H9 (cell line): ENCODE data around the gene CAMTA1. TPM values are rescaled to one million over a fixed set of nuclear protein-coding genes. Genes with fewer than 3 reads are reported as not detected.

Experiments
- DNase-seq: peaks from one replicate; pipeline ENCODE4 v3.0.0-alpha.2; 2017
- H2AFZ ChIP-seq: one replicate; pipeline ENCODE4 v1.6.1; 2013; ENCODE audit warnings: mild to moderate bottlenecking, low read length, control low read depth, moderate library complexity
- H2AK5ac ChIP-seq: 2 replicates; pipeline ENCODE4 v1.6.1; 2013; ENCODE audit warnings: low read length, control low read depth, mixed read lengths; ENCODE audit not compliant: insufficient read length
- H2BK120ac ChIP-seq: one replicate; pipeline ENCODE4 v1.6.1; 2013; ENCODE audit warnings: low read depth, mild to moderate bottlenecking, low read length, control low read depth, inconsistent platforms; ENCODE audit not compliant: poor library complexity, severe bottlenecking
- H2BK12ac ChIP-seq: 2 replicates; pipeline ENCODE4 v1.6.1; 2013; ENCODE audit warnings: low read length, control low read depth, mixed read lengths, low read depth; ENCODE audit not compliant: insufficient read length
- H2BK15ac ChIP-seq: 2 replicates; pipeline ENCODE4 v1.6.1; 2013; ENCODE audit warnings: low read depth, low read length, control low read depth
- H2BK20ac ChIP-seq: one replicate; pipeline ENCODE4 v1.6.1; 2013; ENCODE audit warnings: low read depth, mild to moderate bottlenecking, low read length, control low read depth, inconsistent platforms; ENCODE audit not compliant: poor library complexity, severe bottlenecking
- H2BK5ac ChIP-seq: 2 replicates; pipeline ENCODE4 v1.6.1; 2013; ENCODE audit warnings: low read length, control low read depth, mixed read lengths; ENCODE audit not compliant: insufficient read length
- H3K14ac ChIP-seq: 2 replicates; pipeline ENCODE4 v1.6.1; 2013; ENCODE audit warnings: low read length, control low read depth; ENCODE audit not compliant: insufficient read depth
- H3K18ac ChIP-seq: 2 replicates; pipeline ENCODE4 v1.6.1; 2013; ENCODE audit warnings: low read depth, mild to moderate bottlenecking, mixed read lengths, low read length, control low read depth; ENCODE audit not compliant: insufficient read length
- H3K23ac ChIP-seq: 2 replicates; pipeline ENCODE4 v1.6.1; 2013; ENCODE audit warnings: low read length, control low read depth, mixed read lengths, low read depth; ENCODE audit not compliant: insufficient read length
- H3K23me2 ChIP-seq: 2 replicates; pipeline ENCODE4 v1.6.1; 2013; ENCODE audit warnings: low read depth, mild to moderate bottlenecking, mixed read lengths, low read length, control low read depth; ENCODE audit not compliant: insufficient read length, poor library complexity, severe bottlenecking
- H3K27ac ChIP-seq: 2 replicates; pipeline ENCODE4 v1.5.1; 2013; ENCODE audit warnings: low read length, control low read depth, mixed read lengths, low read depth; ENCODE audit not compliant: insufficient read length
- H3K27me3 ChIP-seq: 2 replicates; pipeline ENCODE4 v1.6.1; 2013; ENCODE audit warnings: low read length, control low read depth, inconsistent platforms; ENCODE audit not compliant: insufficient read depth
- H3K4ac ChIP-seq: 2 replicates; pipeline ENCODE4 v1.6.1; 2013; ENCODE audit warnings: low read depth, mild to moderate bottlenecking, control low read depth, inconsistent platforms, low read length, moderate library complexity
- H3K4me1 ChIP-seq: 2 replicates; pipeline ENCODE4 v1.6.1; 2013; ENCODE audit warnings: low read length, control low read depth, inconsistent platforms; ENCODE audit not compliant: insufficient read depth
- H3K4me2 ChIP-seq: 2 replicates; pipeline ENCODE4 v1.6.1; 2013; ENCODE audit warnings: low read length, control low read depth, mixed read lengths; ENCODE audit not compliant: insufficient read length, insufficient read depth
- H3K56ac ChIP-seq: 2 replicates; pipeline ENCODE4 v1.6.1; 2013; ENCODE audit warnings: low read depth, mild to moderate bottlenecking, mixed read lengths, low read length, control low read depth; ENCODE audit not compliant: insufficient read length
- H3K79me1 ChIP-seq: 2 replicates; pipeline ENCODE4 v1.6.1; 2013; ENCODE audit warnings: low read depth, mild to moderate bottlenecking, moderate library complexity, low read length, control low read depth, inconsistent platforms; ENCODE audit not compliant: insufficient read depth, poor library complexity, severe bottlenecking
- H3K79me2 ChIP-seq: 2 replicates; pipeline ENCODE4 v1.6.1; 2013; ENCODE audit warnings: low read length, control low read depth, inconsistent platforms; ENCODE audit not compliant: insufficient read depth
- H3K9ac ChIP-seq: 2 replicates; pipeline ENCODE4 v1.6.1; 2013; ENCODE audit warnings: low read length, control low read depth, mixed read lengths; ENCODE audit not compliant: insufficient read length; ENCODE audit errors: extremely low read depth
- H3K9me3 ChIP-seq: one replicate; pipeline ENCODE4 v1.6.1; 2013; ENCODE audit warnings: low read depth, low read length, inconsistent platforms; ENCODE audit not compliant: control insufficient read depth
- H3T11ph ChIP-seq: one replicate; pipeline ENCODE4 v1.6.1; 2013; ENCODE audit warnings: mild to moderate bottlenecking, low read length, control low read depth, inconsistent platforms
- H4K20me1 ChIP-seq: one replicate; pipeline ENCODE4 v1.6.1; 2013; ENCODE audit not compliant: control insufficient read depth, insufficient read length, insufficient read depth
- H4K5ac ChIP-seq: 2 replicates; pipeline ENCODE4 v1.6.1; 2013; ENCODE audit warnings: low read depth, mild to moderate bottlenecking, mixed read lengths, low read length, control low read depth; ENCODE audit not compliant: insufficient read length
- H4K8ac ChIP-seq: replicated peaks from 2 replicates; pipeline ENCODE4 v1.6.1; 2013; ENCODE audit warnings: low read length, control low read depth, mixed read lengths, low read depth; ENCODE audit not compliant: insufficient read length
- H4K91ac ChIP-seq: 2 replicates; pipeline ENCODE4 v1.6.1; 2013; ENCODE audit warnings: low read depth, mild to moderate bottlenecking, moderate library complexity, mixed read lengths, low read length, control low read depth; ENCODE audit not compliant: insufficient read length
- H3K27ac Mint-ChIP-seq, 3 experiments: 2 replicates in 2 of 3; 3 replicates in 1 of 3; pipeline ENCODE4 v1.8.0; 2020 to 2021; ENCODE audit warnings: mixed read lengths in 3 of 3, mild to moderate bottlenecking in 1 of 3, moderate library complexity in 1 of 3
- H3K27me3 Mint-ChIP-seq: 2 replicates; pipeline ENCODE4 v1.8.0; 2021; ENCODE audit warnings: low read depth, mild to moderate bottlenecking, moderate library complexity, mixed read lengths
- H3K36me3 Mint-ChIP-seq, 3 experiments: 2 replicates in 2 of 3; 3 replicates in 1 of 3; pipeline ENCODE4 v1.8.0; 2020 to 2021; ENCODE audit warnings: low read depth in 3 of 3, mixed read lengths in 3 of 3; ENCODE audit not compliant: insufficient read depth in 1 of 3
- H3K4me1 Mint-ChIP-seq, 2 experiments: 2 replicates each; pipeline ENCODE4 v1.8.0; 2020; ENCODE audit warnings: mixed read lengths in 2 of 2
- H3K4me3 Mint-ChIP-seq, 2 experiments: 2 replicates in 1 of 2; 3 replicates in 1 of 2; pipeline ENCODE4 v1.8.0; 2020 to 2021; ENCODE audit warnings: mild to moderate bottlenecking in 2 of 2, mixed read lengths in 2 of 2, moderate library complexity in 1 of 2
- H3K9me3 Mint-ChIP-seq, 2 experiments: 2 replicates in 1 of 2; 3 replicates in 1 of 2; pipeline ENCODE4 v1.8.0; 2020; ENCODE audit warnings: mild to moderate bottlenecking in 2 of 2, mixed read lengths in 2 of 2, moderate library complexity in 1 of 2
- WGBS: extraction: QIAGEN DNeasy Blood & Tissue Kit; methylation state at CpG from one replicate; pipeline ENCODE4 v1.1.7; 2013; ENCODE audit warnings: missing lambda C conversion rate, low lambda C conversion rate, mixed read lengths; ENCODE audit not compliant: insufficient read length; ENCODE audit errors: extremely low coverage; 5-methylcytosine and 5-hydroxymethylcytosine counted together
- total RNA-seq: library from RNA; stranded (reverse); gene quantifications from 2 replicates; pipeline ENCODE4 v1.2.1, GENCODE V29; 2021
- TF ChIP-seq, protein P1 (sequence below): fragments of 200-600 bp; sonication (generic); conservative IDR thresholded peaks from 3 replicates; pipeline ENCODE4 v1.8.0; 2021; ENCODE audit warnings: antibody characterized with exemption, mild to moderate bottlenecking

Gene CAMTA1
- total RNA-seq, 1 experiment from 2014 or later, result 115 TPM

GRCh38 chr1:7541629-7542028 lies 756.4 kb downstream of the CAMTA1 start:
- H3K4me2 ChIP-seq, result no peak overlapping the region

More at GRCh38 chr1:7541629-7542028, 756.4 kb downstream of the CAMTA1 start:
- no peak overlapping the region for H3K56ac ChIP-seq
- H3K4me1 ChIP-seq, result peaks cover 4% of the 10 kb centered on the region; the same call in 1 of the 2 replicates
- peaks cover 0 to 4% of the 10 kb centered on the region in 2 experiments; a peak in 1 of 5 replicates for H3K9me3 Mint-ChIP-seq
- H3K79me1 ChIP-seq, result no peaks in the 10 kb centered on the region
- H4K91ac ChIP-seq, result no peak overlapping the region
- no peaks in the 10 kb centered on the region for H3K9me3 ChIP-seq
- no peak overlapping the region for H3K9ac ChIP-seq
- WGBS, result no CpG with 5 or more reads among the region's 11 CpGs
- no peaks in the 10 kb centered on the region for H3K27me3 ChIP-seq
- DNase-seq, result no peak
- no peak overlapping the region for H3K14ac ChIP-seq
- H2BK12ac ChIP-seq, result no peak overlapping the region
- H3K4ac ChIP-seq, result no peak overlapping the region
- no peak overlapping the region for H3K4me3 Mint-ChIP-seq
- no peak overlapping the region for H2AK5ac ChIP-seq
- no peak overlapping the region for H3K18ac ChIP-seq
- no peak overlapping the region for H3K23ac ChIP-seq
- no peaks in the 10 kb centered on the region for H3K36me3 Mint-ChIP-seq
- no peaks in the 10 kb centered on the region for H3K79me2 ChIP-seq
- H3K27ac ChIP-seq, result no peak overlapping the region
- H4K8ac ChIP-seq, result no peak overlapping the region
- H2BK15ac ChIP-seq, result no peak overlapping the region
- peaks cover 6% of the 10 kb centered on the region for H3K27me3 Mint-ChIP-seq
- no peak overlapping the region for H2BK120ac ChIP-seq
- H4K20me1 ChIP-seq, result no peaks in the 10 kb centered on the region
- TF ChIP-seq, protein P1, sequence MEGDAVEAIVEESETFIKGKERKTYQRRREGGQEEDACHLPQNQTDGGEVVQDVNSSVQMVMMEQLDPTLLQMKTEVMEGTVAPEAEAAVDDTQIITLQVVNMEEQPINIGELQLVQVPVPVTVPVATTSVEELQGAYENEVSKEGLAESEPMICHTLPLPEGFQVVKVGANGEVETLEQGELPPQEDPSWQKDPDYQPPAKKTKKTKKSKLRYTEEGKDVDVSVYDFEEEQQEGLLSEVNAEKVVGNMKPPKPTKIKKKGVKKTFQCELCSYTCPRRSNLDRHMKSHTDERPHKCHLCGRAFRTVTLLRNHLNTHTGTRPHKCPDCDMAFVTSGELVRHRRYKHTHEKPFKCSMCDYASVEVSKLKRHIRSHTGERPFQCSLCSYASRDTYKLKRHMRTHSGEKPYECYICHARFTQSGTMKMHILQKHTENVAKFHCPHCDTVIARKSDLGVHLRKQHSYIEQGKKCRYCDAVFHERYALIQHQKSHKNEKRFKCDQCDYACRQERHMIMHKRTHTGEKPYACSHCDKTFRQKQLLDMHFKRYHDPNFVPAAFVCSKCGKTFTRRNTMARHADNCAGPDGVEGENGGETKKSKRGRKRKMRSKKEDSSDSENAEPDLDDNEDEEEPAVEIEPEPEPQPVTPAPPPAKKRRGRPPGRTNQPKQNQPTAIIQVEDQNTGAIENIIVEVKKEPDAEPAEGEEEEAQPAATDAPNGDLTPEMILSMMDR, result no peak
- no peak overlapping the region for H3K27ac Mint-ChIP-seq
- H2BK5ac ChIP-seq, result no peak overlapping the region
- peaks cover 31 to 42% of the 10 kb centered on the region in 2 experiments for H3K4me1 Mint-ChIP-seq
- H2BK20ac ChIP-seq, result no peak overlapping the region
- no peak overlapping the region for H4K5ac ChIP-seq
- no peak overlapping the region for H3T11ph ChIP-seq
- no peak overlapping the region for H2AFZ ChIP-seq
- no peaks in the 10 kb centered on the region for H3K23me2 ChIP-seq
